Measurements from ENCODE around the gene TCF4.

- no peak for TF ChIP-seq CTCF (IDR thresholded peaks at IDR 0.05)
- no peak for TF ChIP-seq POLR2A (IDR thresholded peaks at IDR 0.05)
Measured at GRCh38 chr18:55302167-55302833, 285.7 kb downstream of the TCF4 start.

All from sigmoid colon (tissue), 3 donors.